ENCODE measurements around the gene MICU1.

GRCh38 chr10:72323771-72324191 is 302.1 kb downstream of the MICU1 start:
- TF ChIP-seq CTCF (IDR thresholded peaks at IDR 0.05; ENCODE audit: low read depth, low read length, poor library complexity, severe bottlenecking) (no peak), EZH2phosphoT487 (IDR thresholded peaks at IDR 0.05; ENCODE audit: borderline replicate concordance, low read length) (no peak)
